ENCODE data around the gene MYH13.

- TF ChIP-seq CTCF (IDR thresholded peaks at IDR 0.05 in 8 of 11, conservative IDR thresholded peaks at IDR 0.05 in 3 of 11) (no peak), POLR2A (IDR thresholded peaks at IDR 0.05) (no peak), POLR2AphosphoS5 (IDR thresholded peaks at IDR 0.05) (no peak)
Measured at GRCh38 chr17:10251212-10251948, 121.4 kb downstream of the MYH13 start.
